K562 (cell line): ENCODE data around the gene MGA. TPM values are rescaled to one million over a fixed set of nuclear protein-coding genes. Genes with fewer than 3 reads are reported as not detected.

Experiments
- ARID2 ChIP-seq: fragments of 450-650 bp; IDR thresholded peaks from 2 replicates; pipeline ENCODE4 v1.6.1; 2017; ENCODE audit warnings: antibody characterized with exemption, mild to moderate bottlenecking
- ARID4B ChIP-seq: sonication (generic); formaldehyde crosslinking; IDR thresholded peaks from 2 replicates; pipeline ENCODE4 v1.8.0; 2022; ENCODE audit warnings: mild to moderate bottlenecking, missing genetic modification reagents
- CBFA2T2 ChIP-seq: fragments of 450-650 bp; conservative IDR thresholded peaks from 2 replicates; pipeline ENCODE4 v1.6.1; 2017; ENCODE audit warnings: mild to moderate bottlenecking
- CSDE1 ChIP-seq, 2 experiments: fragments of 450-650 bp; IDR thresholded peaks; 2 replicates each; pipeline ENCODE4 v1.6.1; 2016; ENCODE audit warnings: mild to moderate bottlenecking in 1 of 2
- E4F1 ChIP-seq: fragments of 250-450 bp; sonication (Bioruptor Pico); IDR thresholded peaks from 2 replicates; pipeline ENCODE4 v1.5.0; 2021; ENCODE audit warnings: mild to moderate bottlenecking, borderline replicate concordance
- EP300 ChIP-seq: IDR thresholded peaks from 2 replicates; pipeline ENCODE4 v1.6.1; 2012; ENCODE audit warnings: low read length, improper control_type of control experiment
- HMGXB4 ChIP-seq: sonication (generic); formaldehyde crosslinking; IDR thresholded peaks from 2 replicates; pipeline ENCODE4 v1.8.1; 2023; ENCODE audit warnings: mild to moderate bottlenecking, missing genetic modification reagents
- KAT8 ChIP-seq: fragments of 450-650 bp; IDR thresholded peaks from 2 replicates; pipeline ENCODE4 v1.6.1; 2016; ENCODE audit warnings: low read depth, mild to moderate bottlenecking
- MAFG ChIP-seq: fragments of 450-650 bp; conservative IDR thresholded peaks from 2 replicates; pipeline ENCODE4 v1.6.1; 2016; ENCODE audit warnings: missing genetic modification characterization, missing compliant biosample characterization
- NR3C1 ChIP-seq: sonication (generic); formaldehyde crosslinking; IDR thresholded peaks from 2 replicates; pipeline ENCODE4 v1.8.1; 2022; ENCODE audit warnings: missing genetic modification reagents
- PTTG1 ChIP-seq: fragments of 450-650 bp; IDR thresholded peaks from 2 replicates; pipeline ENCODE4 v1.6.1; 2016; ENCODE audit warnings: low read depth, mild to moderate bottlenecking, missing genetic modification characterization, missing compliant biosample characterization
- SAP30 ChIP-seq: fragments of 200-600 bp; sonication (generic); IDR thresholded peaks from 2 replicates; pipeline ENCODE4 v1.6.1; 2012; ENCODE audit warnings: borderline replicate concordance, low read depth, mild to moderate bottlenecking, moderate library complexity, low read length, control low read depth, inconsistent platforms; ENCODE audit not compliant: insufficient read depth, poor library complexity, severe bottlenecking
- SRSF7 ChIP-seq: fragments of 200-400 bp; formaldehyde crosslinking; optimal IDR thresholded peaks from 2 replicates; pipeline ENCODE3; 2017; ENCODE audit warnings: mild to moderate bottlenecking, low read depth, low read length
- TAF9B ChIP-seq: fragments of 450-650 bp; IDR thresholded peaks from 2 replicates; pipeline ENCODE4 v1.6.1; 2018; ENCODE audit warnings: mild to moderate bottlenecking; ENCODE audit not compliant: partially characterized antibody
- ZBTB9 ChIP-seq: fragments of 450-650 bp; formaldehyde crosslinking; IDR thresholded peaks from 2 replicates; pipeline ENCODE4 v1.4.0; 2020; ENCODE audit warnings: mild to moderate bottlenecking, moderate library complexity
- ZNF263 ChIP-seq: sonication (generic); formaldehyde crosslinking; IDR thresholded peaks from 2 replicates; pipeline ENCODE4 v1.8.0; 2022; ENCODE audit warnings: mild to moderate bottlenecking, missing genetic modification reagents, borderline replicate concordance
- ZNF384 ChIP-seq: IDR thresholded peaks from 2 replicates; pipeline ENCODE4 v1.6.1; 2012; ENCODE audit warnings: low read depth, low read length, improper control_type of control experiment
- ZNF717 ChIP-seq: fragments of 250-450 bp; sonication (Bioruptor Pico); IDR thresholded peaks from 2 replicates; pipeline ENCODE4 v1.5.0; 2021
- polyA plus RNA-seq, 8 experiments: library from polyadenylated mRNA; depleted of rRNA in 4 of 8; stranded (reverse) in 5 of 8; unstranded in 3 of 8; fragments of >200 nt; fragmentation: Nextera tagmentation in 2 of 8; fragmentation: Illumina TruSeq in 1 of 8; extraction: Ambion mirVana in 2 of 8; extraction: Trizol in 1 of 8; gene quantifications; 2 replicates each; pipeline versions ENCODE4 v1.2.1 to v1.2.3, GENCODE V29; 2011 to 2014; ENCODE audit warnings: inconsistent platforms in 1 of 8, missing spikeins in 1 of 8
- total RNA-seq, 7 experiments: library from RNA; depleted of rRNA in 6 of 7; stranded (reverse); fragments of >200 nt in 6 of 7; fragmentation: Illumina TruSeq in 2 of 7; extraction: Trizol in 2 of 7; gene quantifications; 2 replicates each; pipeline versions ENCODE4 v1.2.1 to v1.2.3, GENCODE V29; 2011 to 2021; ENCODE audit warnings: low replicate concordance in 1 of 7
- TF ChIP-seq, protein P1 (sequence below), 2 experiments: fragments of 250-450 bp in 1 of 2; fragments of 450-650 bp in 1 of 2; sonication (Bioruptor Pico) in 1 of 2; IDR thresholded peaks; 2 replicates each; pipeline versions ENCODE4 v1.6.1 to v1.8.0; 2016 to 2021; ENCODE audit warnings: mild to moderate bottlenecking in 2 of 2, moderate library complexity in 2 of 2, missing compliant biosample characterization in 1 of 2, missing genetic modification characterization in 1 of 2

MGA gene
- total and polyA plus RNA-seq, 9 of the 15 experiments (the other 6 are each of a cell fraction or from before 2014, with no cell fraction given) = 4.7 to 56.1 (median 21.1) TPM

DNA sequence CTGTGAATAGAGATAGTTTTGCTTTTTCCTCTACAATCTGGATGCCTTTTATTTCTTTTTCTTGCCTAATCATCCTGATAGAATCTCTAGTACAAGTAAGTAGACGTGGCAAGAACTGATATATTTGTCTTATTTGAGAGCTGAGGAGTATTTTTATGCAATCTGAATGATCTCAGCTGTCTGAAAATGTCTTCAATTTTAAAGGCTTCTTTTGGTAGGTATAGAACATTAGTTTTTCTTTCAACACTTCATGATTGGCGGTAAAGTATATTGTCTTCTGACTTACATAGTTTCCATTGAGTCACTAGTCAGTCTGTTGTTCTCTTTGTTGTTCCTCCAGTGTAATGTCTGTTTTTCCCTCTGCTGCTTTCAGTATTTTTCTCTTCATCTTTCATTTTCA, 31.3 kb downstream of the MGA start (continued):
- TF ChIP-seq, protein P1, sequence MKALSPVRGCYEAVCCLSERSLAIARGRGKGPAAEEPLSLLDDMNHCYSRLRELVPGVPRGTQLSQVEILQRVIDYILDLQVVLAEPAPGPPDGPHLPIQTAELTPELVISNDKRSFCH (CRISPR knock-in tag; IDR thresholded peaks at IDR 0.05) = no peak
- TF ChIP-seq, protein P1 (tag; IDR thresholded peaks at IDR 0.05) = no peak
- no peak for TF ChIP-seq ZBTB9 (CRISPR knock-in tag)
- TF ChIP-seq KAT8 = no peak
- no peak for TF ChIP-seq ARID4B (CRISPR knock-in tag)
- TF ChIP-seq SAP30 = no peak
- TF ChIP-seq ZNF717 (CRISPR knock-in tag) = no peak
- no peak for TF ChIP-seq E4F1 (CRISPR knock-in tag)
- no peak for TF ChIP-seq ZNF384
- TF ChIP-seq CBFA2T2 = no peak
- TF ChIP-seq TAF9B = no peak
- no peak for TF ChIP-seq SRSF7
- TF ChIP-seq PTTG1 (tag) = no peak
- TF ChIP-seq ARID2 = no peak
- no peak for TF ChIP-seq EP300
- TF ChIP-seq MAFG (tag) = peak; percentile 42
- TF ChIP-seq NR3C1 (CRISPR knock-in tag) = no peak
- no peak for TF ChIP-seq HMGXB4 (CRISPR knock-in tag)
- TF ChIP-seq CSDE1 (IDR thresholded peaks at IDR 0.05) = no peak
- TF ChIP-seq ZNF263 = no peak
